Caki2 (cell line): ENCODE results near the gene CSNK2A1. TPM values are rescaled to one million over a fixed set of nuclear protein-coding genes. Genes with fewer than 3 reads are reported as not detected.

ENCODE experiments used
- DNase-seq: peaks from one replicate; pipeline ENCODE4 v3.0.0-alpha.2; 2015; ENCODE audit warnings: low read depth
- in situ Hi-C: cut with HindIII; loops from 2 replicates; pipeline ENCODE4 v1.10.0; 2016; ENCODE audit warnings: low sequenced_read_pairs, low pct_unique_long_range_greater_than_20kb, mixed read lengths
- total RNA-seq: library from RNA; depleted of rRNA; stranded (reverse); fragments of >200 nt; shearing (Covaris generic); gene quantifications from 2 replicates; pipeline ENCODE4 v1.2.3, GENCODE V29; 2014; ENCODE audit warnings: low replicate concordance; rRNA removed

Gene CSNK2A1
- total RNA-seq, 1 experiment from 2014 or later: 183 TPM

DNA sequence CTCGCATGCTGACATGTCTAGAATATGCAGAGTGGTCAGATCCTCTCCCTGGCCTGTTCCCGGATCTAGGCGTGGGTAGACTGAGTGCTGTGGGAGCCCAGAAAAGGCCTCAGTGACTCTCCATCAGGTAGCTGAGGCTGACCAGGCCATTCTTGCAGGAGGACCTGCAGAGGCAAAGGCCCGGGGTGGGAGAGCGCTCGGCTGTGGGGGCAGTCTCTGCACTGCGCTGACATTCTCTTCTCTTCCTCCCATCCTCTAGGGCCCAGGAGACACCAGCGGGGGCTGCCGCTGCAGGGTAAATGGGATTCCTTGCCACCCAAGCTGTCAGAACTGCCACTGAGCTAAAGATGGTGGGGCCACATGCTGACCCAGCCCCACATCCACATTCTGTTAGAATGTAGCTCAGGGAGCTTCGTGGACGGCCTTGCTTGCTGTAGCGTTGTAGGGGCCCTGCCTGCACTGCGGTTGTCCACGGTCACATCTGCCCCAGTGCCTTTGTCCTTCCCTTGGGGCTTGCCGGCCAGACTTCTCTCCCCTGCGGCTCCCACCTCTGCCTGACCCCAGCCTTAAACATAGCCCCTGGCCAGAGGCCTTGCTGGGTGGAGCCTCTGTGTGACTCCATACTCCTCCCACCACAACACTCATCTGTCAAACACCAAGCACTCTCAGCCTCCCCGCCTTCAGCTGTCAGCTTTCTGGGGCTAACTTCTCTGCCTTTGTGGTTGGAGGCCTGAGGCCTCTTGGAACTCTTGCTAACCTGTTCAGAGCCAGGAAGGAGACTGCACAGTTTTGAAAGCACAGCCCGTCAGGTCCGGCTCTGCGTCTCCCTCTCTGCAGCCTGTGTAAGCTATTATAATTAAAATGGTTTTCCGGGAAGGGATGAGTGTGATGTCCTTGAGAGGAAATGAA, 113.2 kb downstream of the CSNK2A1 start:
- no peak for DNase-seq
- in situ Hi-C loops: no loop called here

GRCh38 chr20:428658-429200, 114.9 kb downstream of the CSNK2A1 start:
- no peak for DNase-seq
- in situ Hi-C loops: no loop called here

DNA sequence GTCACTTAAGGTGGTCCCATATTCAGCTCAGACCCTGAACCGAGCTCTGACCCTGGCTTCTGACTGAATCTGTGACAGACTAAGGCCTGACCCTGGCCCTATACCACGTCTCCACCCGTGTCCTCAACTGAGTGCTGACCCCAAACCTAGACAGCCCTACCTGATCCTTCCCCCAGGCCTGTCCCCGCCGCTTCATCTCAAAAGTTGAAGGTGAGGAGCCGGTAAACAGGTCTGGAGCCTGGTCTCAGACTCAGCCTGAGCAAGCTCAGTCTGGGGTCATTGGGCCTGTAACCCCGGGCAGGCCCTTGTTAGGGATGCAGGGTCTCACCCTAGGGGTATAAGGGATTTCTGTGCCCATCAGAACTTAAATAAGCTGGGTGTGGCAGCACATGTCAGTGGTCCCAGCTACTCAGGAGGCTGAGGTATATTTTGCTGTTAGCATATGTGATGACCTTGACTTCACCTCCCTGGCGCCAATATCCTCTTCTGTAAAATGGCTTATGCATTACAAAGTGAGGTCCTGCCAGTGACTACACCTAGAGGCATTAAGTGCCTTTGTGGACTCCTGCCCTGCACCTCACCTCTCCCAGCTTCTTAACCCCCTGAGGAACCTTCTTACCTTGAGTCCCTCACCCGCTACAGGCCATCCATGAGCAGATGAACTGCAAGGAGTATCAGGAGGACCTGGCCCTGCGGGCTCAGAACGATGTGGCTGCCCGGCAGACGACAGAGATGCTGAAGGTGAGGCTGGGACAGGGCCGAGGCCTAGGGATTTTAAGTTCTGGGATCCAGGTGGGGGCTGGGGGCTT, 115.5 kb downstream of the CSNK2A1 start:
- in situ Hi-C loops: no loop called here
- DNase-seq: no peak

DNA sequence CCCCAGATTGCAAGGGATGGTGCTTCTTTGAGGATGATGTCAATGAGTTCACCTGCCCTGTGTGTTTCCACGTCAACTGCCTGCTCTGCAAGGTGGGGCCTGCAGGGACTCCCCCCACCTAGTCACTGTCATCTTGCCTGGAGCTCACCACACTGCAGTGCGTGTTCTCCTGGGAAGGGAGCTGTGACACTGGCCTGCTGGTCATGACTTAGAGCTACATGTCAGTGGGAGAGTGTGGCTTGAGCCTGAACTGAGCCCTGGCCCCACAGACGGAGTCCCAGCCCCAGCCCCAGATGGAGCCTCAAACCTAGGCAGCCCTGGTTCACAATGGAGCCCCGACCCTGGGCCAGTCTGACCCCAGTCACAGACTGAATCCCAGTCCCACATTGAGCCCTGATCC, 116.2 kb downstream of the CSNK2A1 start:
- no peak for DNase-seq
- in situ Hi-C loops: no loop called here

DNA sequence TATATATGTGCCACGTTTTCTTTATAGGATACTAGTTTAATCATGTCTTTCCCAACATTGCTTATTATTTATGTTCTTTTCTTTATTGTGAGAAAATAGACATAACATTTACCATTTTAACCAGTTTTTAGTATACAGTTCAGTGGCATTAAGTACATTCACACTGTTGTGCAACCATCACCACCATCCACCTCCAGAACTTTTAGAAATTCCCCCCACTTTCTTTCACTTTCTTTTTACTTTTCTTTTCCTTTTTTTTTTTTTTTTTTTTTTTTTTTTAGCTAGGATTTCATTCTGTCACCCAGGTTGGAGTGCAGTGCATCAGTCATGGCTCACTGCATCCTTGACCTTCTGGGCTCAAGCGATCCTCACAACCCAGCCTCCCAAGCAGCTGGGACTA, 117.0 kb downstream of the CSNK2A1 start:
- DNase-seq: no peak
- in situ Hi-C loops: no loop called here

Other genes starting within 250 kb of the CSNK2A1 start
- 27.1 and 33.4 TPM in 2 replicates for gene ZCCHC3, start 246.2 kb downstream of the CSNK2A1 start, total RNA-seq
- gene SOX12, start 218.2 kb downstream of the CSNK2A1 start, total RNA-seq: 4.2 and 9.4 TPM in 2 replicates
- 0.74 and 5.3 TPM in 2 replicates for gene NRSN2, start 196.7 kb downstream of the CSNK2A1 start, total RNA-seq
- 170 and 190 TPM in 2 replicates for gene TRIB3, start 163.0 kb downstream of the CSNK2A1 start, total RNA-seq
- 245 and 298 TPM in 2 replicates for gene RBCK1, start 135.5 kb downstream of the CSNK2A1 start, total RNA-seq
- 13.8 and 20.0 TPM in 2 replicates for gene TBC1D20, start 81.3 kb downstream of the CSNK2A1 start, total RNA-seq
- not detected in 2 replicates for gene TCF15, start 66.5 kb upstream of the CSNK2A1 start, total RNA-seq
- gene SRXN1, start 109.4 kb upstream of the CSNK2A1 start, total RNA-seq: 463 and 512 TPM in 2 replicates
- not detected in 2 replicates for gene SCRT2, start 132.0 kb upstream of the CSNK2A1 start, total RNA-seq
- gene SLC52A3, start 224.7 kb upstream of the CSNK2A1 start, total RNA-seq: 3.6 and 6.5 TPM in 2 replicates